HL-60 (cell line): Measurements from ENCODE around the gene ITGB2.

Experiments
- DNase-seq, 2 experiments: peaks; one replicate each; pipeline ENCODE4 v3.0.0-alpha.2; 2010 to 2020; ENCODE audit warnings: low read depth in 1 of 2, low spot score in 1 of 2
- H3K27ac ChIP-seq: fragments of 250-450 bp; sonication (Bioruptor Pico); replicated peaks from 2 replicates; pipeline ENCODE4 v1.5.1; 2020; ENCODE audit warnings: mild to moderate bottlenecking, moderate library complexity
- H3K27me3 ChIP-seq: fragments of 250-450 bp; sonication (Bioruptor Pico); 2 replicates; pipeline ENCODE4 v1.5.1; 2021; ENCODE audit warnings: mild to moderate bottlenecking, moderate library complexity; ENCODE audit not compliant: insufficient read depth, poor library complexity, severe bottlenecking
- H3K4me3 ChIP-seq: replicated peaks from 2 replicates; pipeline ENCODE4 v1.5.1; 2011; ENCODE audit warnings: mild to moderate bottlenecking, control low read depth, low read length; ENCODE audit not compliant: insufficient read depth
- GABPA ChIP-seq: IDR thresholded peaks from 2 replicates; pipeline ENCODE4 v1.6.1; 2012; ENCODE audit warnings: low read depth
- POLR2AphosphoS5 ChIP-seq: IDR thresholded peaks from 2 replicates; pipeline ENCODE4 v1.6.1; 2012; ENCODE audit warnings: low read depth
- SPI1 ChIP-seq: IDR thresholded peaks from 2 replicates; pipeline ENCODE4 v1.6.1; 2012; ENCODE audit warnings: low read depth, mild to moderate bottlenecking, borderline replicate concordance
- TF ChIP-seq, protein P1 (sequence below): IDR thresholded peaks from one replicate; pipeline ENCODE4 v1.5.1; 2011; ENCODE audit warnings: low read length, control low read depth, inconsistent platforms; ENCODE audit not compliant: insufficient read depth
- TF ChIP-seq, protein P2 (sequence below): IDR thresholded peaks from 2 replicates; pipeline ENCODE4 v1.6.1; 2012; ENCODE audit warnings: low read depth; ENCODE audit not compliant: insufficient replicate concordance

The ITGB2 gene

GRCh38 chr21:44844256-44844655 is 76.4 kb downstream of the ITGB2 start:
- no peak for DNase-seq
- H3K27me3 ChIP-seq: no peaks in the 10 kb centered on the region
- no peak overlapping the region for H3K4me3 ChIP-seq
- H3K27ac ChIP-seq: no peak overlapping the region
- TF ChIP-seq SPI1 (no peak), POLR2AphosphoS5 (no peak), GABPA (no peak)
- TF ChIP-seq, protein P1, sequence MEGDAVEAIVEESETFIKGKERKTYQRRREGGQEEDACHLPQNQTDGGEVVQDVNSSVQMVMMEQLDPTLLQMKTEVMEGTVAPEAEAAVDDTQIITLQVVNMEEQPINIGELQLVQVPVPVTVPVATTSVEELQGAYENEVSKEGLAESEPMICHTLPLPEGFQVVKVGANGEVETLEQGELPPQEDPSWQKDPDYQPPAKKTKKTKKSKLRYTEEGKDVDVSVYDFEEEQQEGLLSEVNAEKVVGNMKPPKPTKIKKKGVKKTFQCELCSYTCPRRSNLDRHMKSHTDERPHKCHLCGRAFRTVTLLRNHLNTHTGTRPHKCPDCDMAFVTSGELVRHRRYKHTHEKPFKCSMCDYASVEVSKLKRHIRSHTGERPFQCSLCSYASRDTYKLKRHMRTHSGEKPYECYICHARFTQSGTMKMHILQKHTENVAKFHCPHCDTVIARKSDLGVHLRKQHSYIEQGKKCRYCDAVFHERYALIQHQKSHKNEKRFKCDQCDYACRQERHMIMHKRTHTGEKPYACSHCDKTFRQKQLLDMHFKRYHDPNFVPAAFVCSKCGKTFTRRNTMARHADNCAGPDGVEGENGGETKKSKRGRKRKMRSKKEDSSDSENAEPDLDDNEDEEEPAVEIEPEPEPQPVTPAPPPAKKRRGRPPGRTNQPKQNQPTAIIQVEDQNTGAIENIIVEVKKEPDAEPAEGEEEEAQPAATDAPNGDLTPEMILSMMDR: no peak
- TF ChIP-seq, protein P2, sequence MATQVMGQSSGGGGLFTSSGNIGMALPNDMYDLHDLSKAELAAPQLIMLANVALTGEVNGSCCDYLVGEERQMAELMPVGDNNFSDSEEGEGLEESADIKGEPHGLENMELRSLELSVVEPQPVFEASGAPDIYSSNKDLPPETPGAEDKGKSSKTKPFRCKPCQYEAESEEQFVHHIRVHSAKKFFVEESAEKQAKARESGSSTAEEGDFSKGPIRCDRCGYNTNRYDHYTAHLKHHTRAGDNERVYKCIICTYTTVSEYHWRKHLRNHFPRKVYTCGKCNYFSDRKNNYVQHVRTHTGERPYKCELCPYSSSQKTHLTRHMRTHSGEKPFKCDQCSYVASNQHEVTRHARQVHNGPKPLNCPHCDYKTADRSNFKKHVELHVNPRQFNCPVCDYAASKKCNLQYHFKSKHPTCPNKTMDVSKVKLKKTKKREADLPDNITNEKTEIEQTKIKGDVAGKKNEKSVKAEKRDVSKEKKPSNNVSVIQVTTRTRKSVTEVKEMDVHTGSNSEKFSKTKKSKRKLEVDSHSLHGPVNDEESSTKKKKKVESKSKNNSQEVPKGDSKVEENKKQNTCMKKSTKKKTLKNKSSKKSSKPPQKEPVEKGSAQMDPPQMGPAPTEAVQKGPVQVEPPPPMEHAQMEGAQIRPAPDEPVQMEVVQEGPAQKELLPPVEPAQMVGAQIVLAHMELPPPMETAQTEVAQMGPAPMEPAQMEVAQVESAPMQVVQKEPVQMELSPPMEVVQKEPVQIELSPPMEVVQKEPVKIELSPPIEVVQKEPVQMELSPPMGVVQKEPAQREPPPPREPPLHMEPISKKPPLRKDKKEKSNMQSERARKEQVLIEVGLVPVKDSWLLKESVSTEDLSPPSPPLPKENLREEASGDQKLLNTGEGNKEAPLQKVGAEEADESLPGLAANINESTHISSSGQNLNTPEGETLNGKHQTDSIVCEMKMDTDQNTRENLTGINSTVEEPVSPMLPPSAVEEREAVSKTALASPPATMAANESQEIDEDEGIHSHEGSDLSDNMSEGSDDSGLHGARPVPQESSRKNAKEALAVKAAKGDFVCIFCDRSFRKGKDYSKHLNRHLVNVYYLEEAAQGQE: no peak

DNA sequence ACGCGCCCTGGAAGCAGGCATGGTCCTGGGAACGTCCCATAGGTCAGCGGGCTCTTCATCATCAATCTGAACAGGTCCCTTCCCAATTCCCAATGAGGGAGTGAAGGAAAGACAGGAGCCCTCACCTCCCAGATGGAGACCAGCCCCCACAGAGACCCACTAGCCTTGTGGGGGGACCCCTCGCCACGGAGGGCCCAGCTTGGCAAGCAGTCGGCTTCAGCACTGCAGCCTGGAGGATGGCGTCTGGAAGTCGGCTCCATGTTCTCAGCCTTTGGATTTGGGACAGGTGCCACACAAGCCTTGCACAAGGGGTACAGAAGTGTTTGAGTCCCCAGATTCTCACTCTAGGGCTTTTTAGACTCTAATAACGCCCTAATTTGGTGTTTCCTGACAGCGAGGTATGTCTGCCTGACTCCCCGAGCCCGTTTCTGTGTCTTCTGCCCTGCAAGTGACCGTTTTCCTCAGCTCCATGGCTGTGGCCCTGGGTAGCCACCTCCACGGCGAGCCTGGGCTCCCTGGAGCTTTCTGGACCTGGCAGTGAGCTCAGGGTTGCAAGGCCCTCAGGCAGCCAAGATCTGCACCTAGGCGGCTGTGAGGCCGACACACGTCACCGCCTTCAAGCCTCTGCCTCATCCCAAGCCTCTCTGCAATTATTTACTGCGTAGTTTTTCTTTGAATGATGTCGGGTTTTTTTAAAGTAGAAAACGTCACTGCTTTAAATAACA is 77.8 kb downstream of the ITGB2 start:
- Histone ChIP-seq H3K27me3 (no peaks in the 10 kb centered on the region), H3K4me3 (no peak overlapping the region), H3K27ac (no peak overlapping the region)
- DNase-seq: no peak
- TF ChIP-seq SPI1 (no peak), POLR2AphosphoS5 (no peak), GABPA (no peak)
- TF ChIP-seq, protein P2: no peak
- TF ChIP-seq, protein P1: no peak

GRCh38 chr21:44842087-44842486 is 78.6 kb downstream of the ITGB2 start:
- TF ChIP-seq, protein P2: no peak
- TF ChIP-seq GABPA (no peak), POLR2AphosphoS5 (no peak), SPI1 (no peak)
- TF ChIP-seq, protein P1: no peak
- Histone ChIP-seq H3K4me3 (no peak overlapping the region), H3K27ac (no peak overlapping the region), H3K27me3 (no peaks in the 10 kb centered on the region)
- no peak for DNase-seq
